GM21737 (cell line): ENCODE results near the gene FBXL7.

Experiments
- ATAC-seq: cut with Tn5 transposase; IDR thresholded peaks from one replicate; pipeline ENCODE4 v1.9.1; 2021; ENCODE audit warnings: mild to moderate bottlenecking, moderate library complexity; ENCODE audit not compliant: unreplicated experiment

Gene FBXL7

DNA sequence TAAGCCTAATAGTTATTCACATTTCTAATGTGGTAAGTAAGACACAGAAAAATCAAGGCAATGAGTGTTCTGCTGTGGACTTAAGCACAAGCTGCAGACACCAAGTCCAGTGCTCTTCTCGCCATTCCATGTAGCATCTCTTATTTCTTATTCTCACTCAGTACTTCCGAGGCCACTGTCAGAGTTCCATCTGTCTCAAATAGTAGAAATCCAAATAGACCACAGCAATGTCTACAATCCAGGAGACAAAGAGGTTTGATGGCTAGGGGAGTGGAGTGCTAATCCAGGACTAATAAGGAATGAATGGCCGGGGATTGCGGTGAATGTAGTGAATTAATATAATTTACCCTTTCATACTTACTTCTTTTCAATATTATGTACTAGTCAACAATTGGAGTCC, 147.3 kb downstream of the FBXL7 start:
- ATAC-seq: no peak

DNA sequence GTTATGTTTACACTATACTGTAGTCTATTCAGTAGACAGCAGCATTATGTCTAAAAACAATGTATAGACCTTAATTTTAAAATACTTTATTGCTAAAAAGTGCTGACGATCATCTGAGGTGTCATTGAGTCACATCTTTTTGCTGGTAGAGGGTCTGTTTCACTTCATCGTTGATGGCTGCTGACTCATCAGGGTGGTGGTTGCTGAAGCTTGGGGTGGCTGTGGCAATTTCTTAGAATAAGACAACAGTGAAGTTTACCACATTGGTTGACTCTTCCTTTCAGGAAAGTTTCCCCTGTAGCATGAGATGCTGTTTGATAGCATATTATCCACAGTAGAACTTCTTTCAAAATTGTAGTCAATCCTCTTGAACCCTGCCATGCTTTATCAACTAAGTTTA, 150.3 kb downstream of the FBXL7 start:
- ATAC-seq: no peak

DNA sequence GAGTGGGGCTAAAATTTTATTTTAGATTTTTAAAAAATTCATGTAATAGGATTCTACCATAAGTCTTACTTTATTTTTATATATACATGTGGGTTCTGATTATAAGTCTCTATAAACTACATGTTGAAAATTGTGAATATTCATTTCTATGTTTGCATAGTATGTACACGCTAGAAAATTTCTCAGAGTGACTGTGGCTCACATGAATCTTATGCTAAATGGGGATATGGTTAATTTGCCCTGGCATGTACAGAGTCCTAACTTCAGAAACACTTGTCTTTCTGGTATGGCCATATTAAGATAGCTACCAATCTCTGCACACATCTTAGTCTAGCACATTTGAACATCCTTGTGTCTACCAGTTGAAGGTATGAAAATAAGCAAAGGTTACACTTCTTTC, 154.8 kb downstream of the FBXL7 start:
- no peak for ATAC-seq

DNA sequence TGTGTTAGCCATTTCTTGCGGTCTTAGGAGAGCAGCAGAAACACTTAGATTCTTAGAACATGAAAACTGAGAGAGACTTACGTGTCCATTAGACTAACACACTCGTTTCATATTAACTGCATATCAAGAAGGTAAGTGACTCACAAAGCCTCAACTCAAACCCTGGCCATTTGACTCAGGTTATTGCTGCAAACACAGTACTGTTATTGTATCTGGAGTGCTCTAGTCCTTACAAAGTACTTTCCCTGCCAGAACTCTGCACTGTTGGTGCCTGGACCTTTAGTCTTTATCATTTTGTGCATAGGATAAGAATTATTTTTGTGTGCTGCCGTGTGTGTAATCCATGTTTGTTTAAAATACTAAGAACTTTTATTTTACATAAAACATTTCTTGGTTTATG, 155.7 kb downstream of the FBXL7 start:
- ATAC-seq: no peak

DNA sequence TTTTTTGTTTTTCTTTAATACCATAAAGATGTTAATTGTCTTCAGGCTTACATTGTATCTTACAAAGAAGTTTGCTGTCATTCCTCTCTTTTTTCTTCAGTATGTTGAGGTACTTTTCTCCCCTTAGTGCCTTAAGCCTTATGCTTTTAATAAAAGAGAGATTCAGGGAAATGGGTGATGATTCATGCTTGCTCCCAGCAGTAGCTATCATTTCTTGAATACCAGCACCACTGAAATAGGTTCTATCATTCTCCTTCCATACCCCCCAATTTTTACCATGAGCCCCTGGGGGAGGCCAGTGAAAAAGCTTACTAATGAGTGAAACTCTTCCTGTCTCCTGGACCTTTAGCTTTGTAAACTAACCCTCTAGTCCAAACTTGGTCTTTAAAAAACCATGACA, 165.0 kb downstream of the FBXL7 start:
- no peak for ATAC-seq

DNA sequence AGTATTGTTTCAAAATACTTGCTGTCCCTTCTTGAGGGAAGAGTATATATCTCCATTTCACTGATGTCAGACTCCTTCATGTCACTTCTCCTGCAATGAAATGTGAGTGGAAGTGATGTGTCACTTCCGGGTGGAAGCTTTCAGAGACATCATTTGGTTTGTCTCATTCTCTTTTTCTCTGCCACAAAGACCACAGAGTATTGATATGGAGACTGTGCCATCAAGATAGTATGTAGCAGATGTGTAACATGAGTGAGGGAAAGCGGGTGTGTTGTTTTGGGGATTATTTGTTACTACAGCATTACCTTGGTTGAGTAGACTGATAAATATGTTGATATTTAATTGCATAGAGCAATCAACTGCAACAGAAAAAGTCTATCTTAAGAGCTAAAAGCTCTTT, 169.8 kb downstream of the FBXL7 start:
- no peak for ATAC-seq

DNA sequence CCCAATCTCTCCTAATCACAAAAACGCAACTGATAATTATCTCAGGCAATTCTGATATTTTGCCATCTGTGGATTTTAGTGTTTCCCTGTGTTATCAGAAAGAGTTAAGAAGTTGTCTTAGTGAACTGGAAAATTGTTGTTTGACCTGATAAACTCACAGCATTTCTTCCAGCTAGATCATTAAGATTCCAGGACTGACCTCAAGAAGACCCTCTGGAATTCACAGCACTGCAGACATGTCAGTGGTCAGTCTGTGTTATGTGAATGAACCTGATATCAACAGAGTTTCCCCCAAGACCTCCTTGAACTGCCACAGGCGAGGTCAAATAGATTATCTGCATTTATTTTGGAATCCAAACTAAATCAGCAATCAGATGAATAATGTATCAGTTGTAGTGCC, 174.7 kb downstream of the FBXL7 start:
- no peak for ATAC-seq

DNA sequence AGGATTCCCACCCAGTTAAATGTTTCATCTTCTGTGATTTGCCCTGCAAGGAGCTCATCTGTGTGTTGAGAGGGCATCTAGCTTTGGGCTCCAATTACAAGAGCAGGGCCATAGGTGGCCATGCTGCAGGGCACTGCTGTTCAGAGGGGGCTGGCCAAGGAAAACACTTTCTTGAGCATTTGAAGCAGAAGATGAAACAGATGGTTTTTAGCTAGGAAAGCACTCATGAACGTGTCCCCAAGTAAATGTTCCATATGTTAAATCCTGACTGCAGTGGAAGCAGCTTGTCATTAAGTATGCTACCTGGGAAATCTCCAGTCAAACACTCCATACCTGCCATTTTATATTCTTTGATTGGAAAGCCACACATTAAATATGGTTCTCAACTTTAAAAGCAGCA, 176.6 kb downstream of the FBXL7 start:
- ATAC-seq: no peak

DNA sequence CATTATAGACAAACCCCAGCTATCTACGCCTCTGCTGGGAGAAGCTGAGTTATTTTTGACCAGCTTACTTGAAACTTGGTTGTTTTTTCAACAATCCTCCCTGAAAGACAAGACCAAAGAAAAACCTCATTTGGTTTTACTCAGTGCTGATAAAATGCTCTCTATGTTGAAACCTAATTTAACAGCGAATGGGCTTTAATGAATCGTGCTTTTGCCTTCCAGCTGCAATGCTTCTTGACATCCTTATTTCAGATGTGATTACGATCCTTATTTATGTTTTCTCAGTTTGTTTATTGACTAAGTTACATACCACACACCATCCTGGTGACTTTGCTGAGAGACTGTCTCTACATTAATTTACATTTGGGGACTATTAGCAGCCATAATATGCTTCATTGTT, 179.2 kb downstream of the FBXL7 start:
- ATAC-seq: no peak

DNA sequence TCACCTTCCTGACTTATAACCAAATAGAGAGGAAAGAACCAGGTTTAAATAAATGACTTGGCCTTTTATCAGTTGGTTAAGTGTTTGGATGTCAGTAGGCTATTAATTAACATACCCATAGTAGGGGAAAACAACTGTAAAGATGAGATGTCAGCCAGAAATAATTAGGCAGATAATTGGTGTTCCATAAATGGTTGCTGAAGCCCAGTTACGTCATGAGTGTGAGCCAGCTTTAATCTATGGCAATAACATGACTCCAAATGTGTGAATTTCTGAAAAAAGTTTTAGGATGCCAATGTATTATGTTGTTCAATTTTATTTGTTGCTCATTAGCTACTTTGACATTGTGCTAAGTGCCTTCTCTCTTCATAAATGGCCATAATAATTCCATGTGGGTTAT, 180.5 kb downstream of the FBXL7 start:
- ATAC-seq: no peak

DNA sequence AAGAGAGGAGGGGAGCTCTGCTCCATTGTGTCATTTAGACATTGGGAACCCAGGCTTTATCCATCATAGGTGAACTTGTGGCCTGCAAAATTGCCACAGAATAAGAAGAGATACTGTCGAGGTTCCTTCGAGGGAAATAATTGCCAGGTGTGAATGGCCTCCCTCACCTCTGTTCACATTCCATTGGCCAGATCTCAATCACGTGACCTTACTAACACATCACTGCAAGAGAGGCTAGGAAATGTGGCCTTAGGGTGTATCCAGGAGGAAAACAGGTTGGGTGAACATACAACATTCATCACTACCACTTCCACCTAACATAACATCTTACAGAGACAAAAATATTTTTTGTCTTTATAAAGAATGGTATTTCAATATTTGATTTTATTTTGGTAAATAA, 182.1 kb downstream of the FBXL7 start:
- ATAC-seq: no peak

DNA sequence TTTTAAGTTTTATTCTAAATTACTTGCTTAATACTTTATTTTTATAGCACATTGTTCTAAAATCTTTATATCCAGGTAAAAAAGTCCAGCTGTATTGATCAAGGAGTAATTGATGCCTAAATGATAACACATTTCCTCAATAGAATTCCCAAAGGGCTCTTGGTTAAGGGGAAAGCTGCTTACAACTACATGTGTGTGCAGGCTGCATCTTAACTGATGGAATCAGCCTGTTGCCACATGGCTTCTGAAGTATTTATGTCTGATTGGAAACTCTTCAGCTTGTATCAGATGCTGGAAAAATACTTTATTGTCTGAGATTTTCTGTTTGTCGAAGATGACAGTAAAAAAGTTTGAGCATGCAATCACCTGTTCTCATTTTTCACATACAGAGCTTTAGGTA, 182.6 kb downstream of the FBXL7 start:
- no peak for ATAC-seq

DNA sequence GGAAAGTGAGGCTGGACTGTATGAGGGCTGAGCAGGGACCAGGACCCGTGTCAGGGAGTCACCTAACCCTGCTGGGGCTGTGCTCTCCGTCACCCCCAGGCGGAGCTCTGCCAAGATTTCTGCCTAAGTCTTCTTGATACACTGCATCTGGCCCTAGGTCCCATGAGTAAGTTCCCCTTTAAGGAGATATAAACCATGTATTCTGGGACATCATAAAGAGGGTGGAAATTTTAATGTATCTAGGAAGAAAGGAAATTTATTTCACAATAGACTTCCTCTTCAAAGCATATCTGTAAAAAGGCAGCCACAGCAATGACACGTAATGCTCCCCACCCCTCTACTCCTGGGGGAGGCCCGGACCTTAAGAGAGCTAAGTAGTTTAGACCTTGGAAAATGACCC, 183.4 kb downstream of the FBXL7 start:
- no peak for ATAC-seq

DNA sequence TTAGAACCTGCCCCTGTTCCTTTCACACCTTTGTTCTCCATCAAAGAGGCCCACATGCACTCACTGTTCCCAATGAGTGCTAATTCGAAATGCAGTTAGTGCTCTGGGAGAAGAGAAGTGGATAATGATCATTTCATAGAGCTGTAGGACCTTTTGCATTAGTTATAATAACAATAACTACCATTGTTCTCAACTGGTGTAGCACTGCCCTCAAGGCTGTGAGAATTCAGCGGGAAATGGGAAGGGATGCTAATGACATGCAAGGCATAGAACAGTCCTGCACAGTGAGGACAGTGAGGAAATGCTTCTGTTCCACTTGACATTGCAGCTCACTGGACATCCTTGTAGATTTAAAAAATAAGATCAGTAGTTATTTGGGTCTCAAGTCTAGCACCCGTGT, 187.4 kb downstream of the FBXL7 start:
- ATAC-seq: no peak

DNA sequence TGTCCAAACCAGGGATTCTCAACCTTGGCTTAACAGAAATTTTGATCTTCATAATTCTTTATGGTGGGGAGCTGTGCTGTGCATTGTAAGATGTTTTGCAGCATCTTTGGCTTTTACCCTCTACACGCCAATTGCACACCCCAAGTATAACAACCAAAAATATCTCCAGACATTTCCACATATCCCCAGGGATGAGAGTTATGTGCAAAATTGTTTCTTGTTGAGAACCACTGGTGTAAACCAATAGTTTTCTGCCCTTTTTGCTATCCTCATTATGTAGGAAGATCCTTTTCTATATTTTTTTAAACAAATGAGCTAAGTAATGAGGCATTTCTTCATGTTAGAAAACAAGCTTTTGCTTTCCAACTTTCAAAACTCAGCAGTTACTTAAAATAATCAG, 189.9 kb downstream of the FBXL7 start:
- no peak for ATAC-seq

DNA sequence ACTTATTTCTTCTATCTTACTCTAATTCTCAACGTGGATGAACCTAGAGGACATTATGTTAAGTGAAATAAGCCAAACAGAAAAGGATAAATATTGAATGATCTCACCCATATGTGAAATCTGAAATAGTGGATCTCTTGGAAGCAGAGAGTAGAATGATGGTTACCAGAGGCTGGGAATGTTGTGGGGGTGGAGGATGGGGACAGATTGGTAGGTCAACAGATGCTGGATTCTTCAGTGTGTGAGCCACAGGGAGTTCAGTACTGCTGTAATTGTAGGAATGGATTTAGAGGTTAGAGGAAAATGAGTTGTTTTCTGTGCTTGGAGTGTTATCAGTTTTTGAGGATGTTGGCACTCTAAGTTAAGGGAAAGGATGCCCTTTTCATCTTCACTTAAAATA, 190.6 kb downstream of the FBXL7 start:
- ATAC-seq: no peak

DNA sequence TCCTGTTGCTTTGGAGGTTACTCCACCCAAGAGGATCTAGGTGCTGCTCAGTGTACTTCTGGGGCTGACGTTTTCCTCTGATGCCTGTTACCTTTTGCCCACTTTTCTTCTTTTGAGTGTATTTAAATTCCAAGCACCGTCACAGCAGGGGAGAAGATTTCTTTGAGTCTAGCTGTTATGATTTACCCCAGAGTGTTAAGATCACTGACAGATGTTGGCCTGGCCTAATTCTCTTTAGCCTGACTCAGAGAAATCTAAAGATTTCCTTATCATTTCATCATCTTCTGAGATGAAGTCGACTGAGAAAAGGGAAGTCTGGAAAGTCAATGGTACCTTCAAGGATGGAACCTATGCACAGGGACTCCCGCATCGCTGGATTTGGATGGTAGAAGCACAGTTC, 191.5 kb downstream of the FBXL7 start:
- ATAC-seq: no peak

DNA sequence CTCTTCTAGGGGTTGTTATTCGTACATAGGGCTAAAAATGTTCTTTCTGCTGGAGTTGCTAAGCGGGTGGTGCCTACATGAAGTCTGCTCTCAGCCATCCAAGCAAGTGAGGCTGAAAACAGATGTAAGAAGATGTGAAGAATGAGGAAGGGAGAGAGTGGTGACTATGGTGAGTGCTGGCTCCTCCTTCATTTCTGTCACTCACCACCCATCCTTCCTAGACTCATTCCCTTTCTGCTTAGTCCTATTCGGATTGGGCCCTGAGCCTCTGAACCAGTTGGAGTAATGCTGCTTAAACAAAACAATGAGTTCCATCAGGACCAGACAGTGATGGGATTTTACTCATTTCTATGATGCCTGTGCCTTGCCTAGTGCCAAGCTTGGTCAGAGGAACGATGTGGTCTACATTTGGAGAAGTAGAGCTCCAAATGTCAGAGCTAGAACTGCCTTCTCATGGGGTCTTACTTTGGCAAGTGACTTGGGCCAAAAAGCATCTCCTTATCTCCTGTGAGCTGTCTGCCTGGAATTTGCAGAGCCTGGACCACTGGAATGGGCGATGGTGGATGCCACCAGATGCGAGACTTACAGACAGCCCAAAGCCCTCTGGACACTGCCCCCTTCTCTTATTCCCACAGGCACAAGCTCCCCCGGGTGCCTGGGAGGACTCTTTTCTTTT, 192.9 kb downstream of the FBXL7 start:
- no peak for ATAC-seq

DNA sequence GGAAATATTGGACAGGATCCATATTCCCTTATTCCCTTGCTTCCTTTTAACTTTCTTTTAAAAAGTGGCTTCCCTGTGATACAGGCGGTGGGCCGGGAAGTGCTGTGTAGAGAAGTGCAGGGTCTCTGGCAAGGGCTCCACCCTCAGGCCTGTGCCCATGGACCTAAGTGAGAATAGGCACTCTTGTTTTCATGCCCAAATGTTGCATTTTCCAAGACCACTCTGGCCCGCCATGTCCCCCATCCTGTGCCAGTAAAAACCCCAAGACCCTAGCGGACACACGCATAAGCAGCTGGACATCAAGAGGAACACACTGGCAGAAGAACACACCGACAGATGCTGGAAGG, 193.4 kb downstream of the FBXL7 start:
- no peak for ATAC-seq

DNA sequence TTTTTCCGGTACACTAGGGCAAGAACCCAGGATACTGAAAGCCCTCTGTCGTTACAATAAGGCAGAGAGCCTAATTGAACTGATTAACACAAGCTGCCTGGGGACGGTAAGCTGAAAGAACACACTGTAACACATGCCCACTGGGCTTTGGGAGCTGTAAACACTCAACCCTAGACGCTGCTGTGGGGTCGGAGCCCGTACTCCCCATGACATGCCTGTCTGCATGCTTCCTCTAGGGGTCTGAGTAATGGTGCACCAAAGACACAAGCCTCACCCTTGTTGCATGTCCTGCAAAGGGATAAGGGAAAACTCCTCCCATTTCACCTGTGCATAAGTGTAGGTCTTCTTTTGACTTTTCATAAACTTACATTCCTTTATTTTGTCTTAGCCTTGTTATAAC, 194.0 kb downstream of the FBXL7 start:
- no peak for ATAC-seq

DNA sequence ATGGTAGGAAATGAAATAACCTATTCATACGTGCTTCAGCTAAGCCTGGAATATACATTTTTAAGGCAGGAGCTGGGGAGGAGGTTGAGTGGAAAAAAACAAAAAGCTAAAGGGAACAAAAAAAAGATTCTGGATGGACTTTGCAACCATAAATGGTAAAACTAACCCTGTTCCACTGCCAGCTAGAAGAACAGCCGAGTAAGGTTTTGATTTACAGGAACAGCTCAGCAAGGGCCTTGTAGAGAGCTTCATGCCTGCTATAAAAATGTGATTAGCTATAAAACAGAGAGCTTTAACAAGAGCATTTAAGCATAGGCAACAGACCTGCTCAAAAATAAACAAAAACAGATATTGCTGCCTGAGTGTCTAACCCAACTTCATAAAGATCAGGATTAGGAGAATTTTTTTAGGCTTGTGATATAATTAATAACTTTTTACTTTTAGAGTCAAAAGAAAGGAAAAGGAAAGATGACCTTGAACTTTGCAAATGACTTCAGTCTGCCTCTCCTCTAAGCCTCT, 194.8 kb downstream of the FBXL7 start:
- no peak for ATAC-seq

DNA sequence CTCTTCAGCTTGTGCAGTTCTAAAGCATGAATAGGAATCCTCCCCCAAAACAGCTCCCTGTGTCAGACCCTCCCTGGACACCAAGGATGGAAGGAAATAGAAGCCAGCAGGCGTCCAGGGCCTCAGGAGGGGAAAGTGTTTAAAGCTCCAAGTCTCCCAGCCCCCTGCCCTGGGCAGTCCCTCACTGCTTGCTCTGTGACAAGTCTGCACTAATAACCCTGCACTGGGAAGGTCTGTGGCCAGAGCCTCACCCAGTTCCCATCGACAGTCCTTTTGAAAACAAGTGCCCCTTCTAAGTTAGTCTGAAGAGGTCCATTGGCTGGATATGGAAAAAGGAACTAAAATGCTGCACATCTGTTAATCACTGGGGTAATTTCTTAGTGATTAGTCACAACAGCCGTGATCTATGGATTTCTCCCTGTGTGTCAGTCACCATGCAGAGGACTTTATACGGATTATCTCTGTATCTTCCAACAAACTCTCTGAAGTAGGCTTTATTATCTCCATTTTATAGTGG, 195.3 kb downstream of the FBXL7 start:
- ATAC-seq: no peak

DNA sequence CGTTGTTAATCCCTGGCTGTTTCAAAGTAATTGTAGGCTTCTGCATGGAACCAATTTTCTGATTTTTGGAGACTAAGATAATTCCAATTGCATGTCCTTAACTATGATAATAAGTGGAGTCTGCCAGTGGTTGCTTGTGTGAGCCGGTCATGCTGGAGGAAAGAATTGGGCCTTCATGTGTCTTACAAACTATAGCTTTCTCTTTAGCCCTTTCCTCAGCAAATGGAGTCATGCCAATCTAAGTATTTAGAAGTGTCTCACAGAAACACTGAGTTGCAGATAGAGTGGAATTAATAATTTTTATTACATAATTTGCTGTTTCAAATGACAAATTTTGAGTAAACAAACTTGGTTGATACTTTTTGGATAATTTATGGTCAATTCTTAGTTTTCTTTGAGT, 200.4 kb downstream of the FBXL7 start:
- no peak for ATAC-seq
